Measurements from ENCODE around the gene WDFY3. TPM values are rescaled to one million over a fixed set of nuclear protein-coding genes. Genes with fewer than 3 reads are reported as not detected.

WDFY3 gene
- total and polyA plus RNA-seq, 7 donors = 4.8 to 85.7 (median 50.5) TPM

DNA sequence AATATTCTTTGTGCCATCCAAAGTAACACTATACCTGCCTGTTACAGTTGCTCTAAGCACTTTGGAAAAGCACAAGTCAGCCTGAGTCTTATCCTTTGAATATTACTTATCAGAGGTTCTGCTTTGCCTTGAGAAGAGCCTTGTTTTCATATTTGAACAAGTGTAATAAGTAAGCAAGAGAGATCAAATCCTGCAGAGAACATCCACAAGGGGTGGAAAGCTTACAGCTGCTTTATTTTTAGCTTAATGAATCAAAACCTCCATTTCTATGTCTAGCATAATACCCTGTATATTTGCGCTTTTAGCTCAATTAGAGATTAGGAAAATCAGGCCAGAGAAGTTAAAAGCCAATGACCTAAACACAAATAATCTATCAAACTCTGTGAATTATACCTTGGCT lies 243.8 kb downstream of the WDFY3 start:
- peaks cover 8 to 54% (median 18%) of the 10 kb centered on the region in 4 donors for H3K36me3 ChIP-seq
- no peak for TF ChIP-seq POLR2AphosphoS5 (IDR thresholded peaks at IDR 0.05)
- TF ChIP-seq, protein P1, sequence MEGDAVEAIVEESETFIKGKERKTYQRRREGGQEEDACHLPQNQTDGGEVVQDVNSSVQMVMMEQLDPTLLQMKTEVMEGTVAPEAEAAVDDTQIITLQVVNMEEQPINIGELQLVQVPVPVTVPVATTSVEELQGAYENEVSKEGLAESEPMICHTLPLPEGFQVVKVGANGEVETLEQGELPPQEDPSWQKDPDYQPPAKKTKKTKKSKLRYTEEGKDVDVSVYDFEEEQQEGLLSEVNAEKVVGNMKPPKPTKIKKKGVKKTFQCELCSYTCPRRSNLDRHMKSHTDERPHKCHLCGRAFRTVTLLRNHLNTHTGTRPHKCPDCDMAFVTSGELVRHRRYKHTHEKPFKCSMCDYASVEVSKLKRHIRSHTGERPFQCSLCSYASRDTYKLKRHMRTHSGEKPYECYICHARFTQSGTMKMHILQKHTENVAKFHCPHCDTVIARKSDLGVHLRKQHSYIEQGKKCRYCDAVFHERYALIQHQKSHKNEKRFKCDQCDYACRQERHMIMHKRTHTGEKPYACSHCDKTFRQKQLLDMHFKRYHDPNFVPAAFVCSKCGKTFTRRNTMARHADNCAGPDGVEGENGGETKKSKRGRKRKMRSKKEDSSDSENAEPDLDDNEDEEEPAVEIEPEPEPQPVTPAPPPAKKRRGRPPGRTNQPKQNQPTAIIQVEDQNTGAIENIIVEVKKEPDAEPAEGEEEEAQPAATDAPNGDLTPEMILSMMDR (IDR thresholded peaks at IDR 0.05) = no peak
- no peak for TF ChIP-seq POLR2A (IDR thresholded peaks at IDR 0.05)
- no peak for TF ChIP-seq EP300 (IDR thresholded peaks at IDR 0.05)
- 82 to 83% methylated on average over 1 of the region's 1 CpG for WGBS, 2 donors
- H3K4me3 ChIP-seq = no peak overlapping the region
- no peaks in the 10 kb centered on the region for H3K27me3 ChIP-seq
- DNase-seq = no peak
- no peaks in the 10 kb centered on the region for H3K9me3 ChIP-seq
- no peak overlapping the region for H3K27ac ChIP-seq
- no peaks in the 10 kb centered on the region for H3K4me1 ChIP-seq
- intact Hi-C loops (cut with DNase I) = no loop called here

- H3K9me3 ChIP-seq = no peaks in the 10 kb centered on the region
- intact Hi-C loops (cut with DNase I) = no loop called here
- TF ChIP-seq EP300 (IDR thresholded peaks at IDR 0.05) = no peak
- no peak for DNase-seq
- no peak overlapping the region for H3K4me3 ChIP-seq
- H3K4me1 ChIP-seq = no peaks in the 10 kb centered on the region
- peaks cover 8 to 80% (median 25%) of the 10 kb centered on the region in 4 donors for H3K36me3 ChIP-seq
- no peak overlapping the region for H3K27ac ChIP-seq
- H3K27me3 ChIP-seq = no peaks in the 10 kb centered on the region
Measured at GRCh38 chr4:84719115-84719514, 247.4 kb downstream of the WDFY3 start.

- Histone ChIP-seq H3K4me3 (no peak overlapping the region), H3K27ac (no peak overlapping the region), H3K4me1 (no peaks in the 10 kb centered on the region), H3K36me3 (peaks cover 8 to 80% (median 28%) of the 10 kb centered on the region in 4 donors), H3K9me3 (no peaks in the 10 kb centered on the region), H3K27me3 (no peaks in the 10 kb centered on the region)
- intact Hi-C loops (cut with DNase I) = no loop called here
- 88 to 93% methylated on average over 2 of the region's 2 CpGs for WGBS, 2 donors
- TF ChIP-seq, protein P1 (IDR thresholded peaks at IDR 0.05) = no peak
- TF ChIP-seq POLR2A (IDR thresholded peaks at IDR 0.05) = no peak
- no peak for TF ChIP-seq POLR2AphosphoS5 (IDR thresholded peaks at IDR 0.05)
- no peak for TF ChIP-seq EP300 (IDR thresholded peaks at IDR 0.05)
- DNase-seq = no peak
Measured at GRCh38 chr4:84718699-84719098, 247.8 kb downstream of the WDFY3 start.

GRCh38 chr4:84710548-84710947 lies 255.9 kb downstream of the WDFY3 start:
- Histone ChIP-seq H3K36me3 (peaks cover 5 to 100% (median 23%) of the 10 kb centered on the region in 4 donors), H3K27ac (no peak overlapping the region), H3K9me3 (no peaks in the 10 kb centered on the region), H3K4me3 (no peak overlapping the region), H3K27me3 (no peaks in the 10 kb centered on the region), H3K4me1 (no peaks in the 10 kb centered on the region)
- DNase-seq = no peak
- intact Hi-C loops (cut with DNase I) = no loop called here
- WGBS, 2 donors = 90 to 93% methylated on average over 3 of the region's 3 CpGs
- TF ChIP-seq POLR2AphosphoS5 (IDR thresholded peaks at IDR 0.05) (no peak), POLR2A (IDR thresholded peaks at IDR 0.05) (no peak), EP300 (IDR thresholded peaks at IDR 0.05) (no peak)
- TF ChIP-seq, protein P1 (IDR thresholded peaks at IDR 0.05) = no peak

- Histone ChIP-seq H3K27ac (no peak overlapping the region), H3K4me3 (no peak overlapping the region), H3K27me3 (no peaks in the 10 kb centered on the region), H3K4me1 (no peaks in the 10 kb centered on the region), H3K36me3 (peaks cover 5 to 100% (median 23%) of the 10 kb centered on the region in 4 donors), H3K9me3 (no peaks in the 10 kb centered on the region)
- no peak for DNase-seq
- intact Hi-C loops (cut with DNase I) = no loop called here
- 93 to 94% methylated on average over 6 of the region's 6 CpGs for WGBS, 2 donors
- TF ChIP-seq, protein P1 (IDR thresholded peaks at IDR 0.05) = no peak
- TF ChIP-seq POLR2A (IDR thresholded peaks at IDR 0.05) (no peak), POLR2AphosphoS5 (IDR thresholded peaks at IDR 0.05) (no peak), EP300 (IDR thresholded peaks at IDR 0.05) (no peak)
Measured at GRCh38 chr4:84708406-84709135, 257.9 kb downstream of the WDFY3 start.

Measured in sigmoid colon (tissue), 7 donors.